ENCODE measurements around the gene CDH22. TPM values are rescaled to one million over a fixed set of nuclear protein-coding genes. Genes with fewer than 3 reads are reported as not detected.
A peak's percentile ranks its signal among the peaks of the same experiment; 100 is the strongest.

The CDH22 gene
- total and polyA plus RNA-seq, 12 donors, result 0.19 to 2.9 (median 0.97) TPM; not detected in 4

DNA sequence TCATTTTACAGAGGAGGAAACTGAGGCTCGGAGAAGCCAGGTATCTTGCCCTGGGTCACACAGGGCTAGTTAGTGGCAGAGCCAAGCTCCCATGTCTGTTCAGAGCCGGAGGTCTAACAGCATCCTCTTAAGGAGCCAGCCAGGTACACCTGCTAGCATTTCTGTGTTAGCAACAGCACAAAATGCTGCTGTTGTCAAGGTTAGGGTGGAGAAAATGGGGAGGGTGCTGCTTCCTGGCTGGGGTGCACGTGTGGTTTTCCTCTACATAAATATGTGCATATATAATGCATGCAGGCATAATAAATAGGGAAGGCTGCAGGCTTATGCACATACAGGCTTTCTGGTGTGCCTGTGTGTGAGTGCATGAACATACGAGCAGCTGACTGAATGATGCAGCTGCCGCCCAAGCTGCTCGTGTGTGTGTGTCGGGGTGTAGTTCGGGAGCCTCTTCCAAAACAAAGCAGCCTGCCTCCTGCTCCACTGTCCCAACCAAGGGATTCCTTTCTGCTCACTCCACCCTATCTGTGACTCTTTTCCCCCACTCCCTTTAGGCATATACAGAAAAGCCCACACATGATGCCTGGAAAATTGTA, 103.6 kb downstream of the CDH22 start:
- Histone ChIP-seq H3K9me3 (replicated peaks in 1 of 3) (no peaks in the 10 kb centered on the region), H3K4me1 (replicated peaks in 1 of 2) (peaks cover 14 to 21% of the 10 kb centered on the region in 2 donors), H3K4me3 (no peak overlapping the region), H3K36me3 (replicated peaks in 1 of 2) (no peaks in the 10 kb centered on the region), H3K27me3 (no peaks in the 10 kb centered on the region), H3K27ac (no peak overlapping the region)
- TF ChIP-seq, protein P1, sequence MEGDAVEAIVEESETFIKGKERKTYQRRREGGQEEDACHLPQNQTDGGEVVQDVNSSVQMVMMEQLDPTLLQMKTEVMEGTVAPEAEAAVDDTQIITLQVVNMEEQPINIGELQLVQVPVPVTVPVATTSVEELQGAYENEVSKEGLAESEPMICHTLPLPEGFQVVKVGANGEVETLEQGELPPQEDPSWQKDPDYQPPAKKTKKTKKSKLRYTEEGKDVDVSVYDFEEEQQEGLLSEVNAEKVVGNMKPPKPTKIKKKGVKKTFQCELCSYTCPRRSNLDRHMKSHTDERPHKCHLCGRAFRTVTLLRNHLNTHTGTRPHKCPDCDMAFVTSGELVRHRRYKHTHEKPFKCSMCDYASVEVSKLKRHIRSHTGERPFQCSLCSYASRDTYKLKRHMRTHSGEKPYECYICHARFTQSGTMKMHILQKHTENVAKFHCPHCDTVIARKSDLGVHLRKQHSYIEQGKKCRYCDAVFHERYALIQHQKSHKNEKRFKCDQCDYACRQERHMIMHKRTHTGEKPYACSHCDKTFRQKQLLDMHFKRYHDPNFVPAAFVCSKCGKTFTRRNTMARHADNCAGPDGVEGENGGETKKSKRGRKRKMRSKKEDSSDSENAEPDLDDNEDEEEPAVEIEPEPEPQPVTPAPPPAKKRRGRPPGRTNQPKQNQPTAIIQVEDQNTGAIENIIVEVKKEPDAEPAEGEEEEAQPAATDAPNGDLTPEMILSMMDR (IDR thresholded peaks at IDR 0.05), result no peak
- no peak for TF ChIP-seq POLR2A (IDR thresholded peaks at IDR 0.05)
- no peak for DNase-seq
- intact Hi-C loops (cut with DNase I), result no loop called here
- 53 to 66% (median 58%) methylated on average over 7 to 8 of the region's 8 CpGs for WGBS, 4 donors

DNA sequence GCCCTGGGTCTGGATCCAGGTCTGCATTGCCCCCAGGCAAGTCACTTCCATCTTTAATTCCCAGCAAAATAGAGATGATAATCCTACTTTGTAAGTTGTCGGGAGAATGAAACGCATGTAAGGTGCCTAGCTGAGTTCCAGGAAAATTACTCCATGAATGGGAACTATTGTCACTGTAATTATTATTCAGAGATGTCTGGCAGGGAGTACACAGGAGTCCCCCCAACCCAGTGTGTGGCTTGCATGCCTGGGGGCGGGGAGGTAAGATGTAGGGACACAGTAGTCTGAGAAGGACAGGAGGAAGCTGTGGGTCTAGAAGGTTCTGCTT, 104.8 kb downstream of the CDH22 start:
- Histone ChIP-seq H3K36me3 (replicated peaks in 1 of 2) (no peaks in the 10 kb centered on the region), H3K27me3 (peaks cover 4% of the 10 kb centered on the region), H3K4me1 (replicated peaks in 1 of 2) (peaks cover 14 to 21% of the 10 kb centered on the region in 2 donors), H3K4me3 (no peak overlapping the region), H3K27ac (no peak overlapping the region), H3K9me3 (replicated peaks in 1 of 3) (no peaks in the 10 kb centered on the region)
- intact Hi-C loops (cut with DNase I), result no loop called here
- no peak for TF ChIP-seq POLR2A (IDR thresholded peaks at IDR 0.05)
- TF ChIP-seq, protein P1 (IDR thresholded peaks at IDR 0.05), result no peak
- 81 to 88% (median 87%) methylated on average over 3 of the region's 3 CpGs for WGBS, 4 donors
- no peak for DNase-seq

DNA sequence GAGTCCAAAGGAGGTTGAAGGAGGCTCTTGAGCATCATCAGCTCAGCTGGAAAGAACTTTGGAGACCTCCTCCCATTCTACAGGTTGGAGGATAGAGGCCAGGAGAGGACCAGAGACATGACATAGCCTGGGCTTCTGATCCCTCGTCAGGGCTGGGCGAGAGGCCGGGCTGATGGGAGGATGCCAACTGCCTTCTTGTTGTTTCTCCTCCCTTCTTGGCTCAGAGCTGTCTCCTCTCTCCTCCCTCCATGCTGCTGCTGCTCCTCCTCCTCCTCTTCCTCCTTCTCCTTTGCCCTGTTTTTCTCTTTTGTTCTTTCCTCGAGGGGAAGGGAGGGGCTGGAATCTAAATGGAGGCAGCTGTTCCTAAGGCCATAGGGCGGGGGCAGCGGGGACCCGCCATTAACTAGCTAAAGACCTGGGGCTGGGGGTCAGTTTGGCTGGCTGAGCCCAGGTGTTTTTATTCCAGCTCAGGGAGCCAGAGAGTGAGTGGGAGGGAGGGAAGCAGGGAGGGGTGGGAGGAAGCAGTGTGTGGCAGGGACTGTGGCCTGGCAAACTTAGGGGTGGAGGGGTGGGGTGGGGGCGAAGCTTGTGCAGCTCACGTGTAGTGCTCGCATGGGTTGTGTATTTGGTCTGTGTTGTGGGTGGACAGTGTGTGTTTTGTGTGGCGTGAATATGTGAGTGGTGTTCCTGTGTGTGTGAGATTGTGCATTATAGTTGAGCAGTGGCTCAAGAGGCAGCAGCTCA, 105.4 kb downstream of the CDH22 start:
- DNase-seq, result peak; percentile 42 to 81 (median 66)
- WGBS, 4 donors, result 31 to 43% (median 41%) methylated on average over 11 of the region's 11 CpGs
- intact Hi-C loops (cut with DNase I), result no loop called here
- Histone ChIP-seq H3K9me3 (replicated peaks in 1 of 3) (no peaks in the 10 kb centered on the region), H3K4me3 (no peak overlapping the region), H3K4me1 (replicated peaks in 1 of 2) (peaks cover 14 to 21% of the 10 kb centered on the region in 2 donors), H3K27me3 (peaks cover 4% of the 10 kb centered on the region), H3K27ac (no peak overlapping the region), H3K36me3 (replicated peaks in 1 of 2) (no peaks in the 10 kb centered on the region)
- TF ChIP-seq, protein P1 (IDR thresholded peaks at IDR 0.05), result no peak
- no peak for TF ChIP-seq POLR2A (IDR thresholded peaks at IDR 0.05)

DNA sequence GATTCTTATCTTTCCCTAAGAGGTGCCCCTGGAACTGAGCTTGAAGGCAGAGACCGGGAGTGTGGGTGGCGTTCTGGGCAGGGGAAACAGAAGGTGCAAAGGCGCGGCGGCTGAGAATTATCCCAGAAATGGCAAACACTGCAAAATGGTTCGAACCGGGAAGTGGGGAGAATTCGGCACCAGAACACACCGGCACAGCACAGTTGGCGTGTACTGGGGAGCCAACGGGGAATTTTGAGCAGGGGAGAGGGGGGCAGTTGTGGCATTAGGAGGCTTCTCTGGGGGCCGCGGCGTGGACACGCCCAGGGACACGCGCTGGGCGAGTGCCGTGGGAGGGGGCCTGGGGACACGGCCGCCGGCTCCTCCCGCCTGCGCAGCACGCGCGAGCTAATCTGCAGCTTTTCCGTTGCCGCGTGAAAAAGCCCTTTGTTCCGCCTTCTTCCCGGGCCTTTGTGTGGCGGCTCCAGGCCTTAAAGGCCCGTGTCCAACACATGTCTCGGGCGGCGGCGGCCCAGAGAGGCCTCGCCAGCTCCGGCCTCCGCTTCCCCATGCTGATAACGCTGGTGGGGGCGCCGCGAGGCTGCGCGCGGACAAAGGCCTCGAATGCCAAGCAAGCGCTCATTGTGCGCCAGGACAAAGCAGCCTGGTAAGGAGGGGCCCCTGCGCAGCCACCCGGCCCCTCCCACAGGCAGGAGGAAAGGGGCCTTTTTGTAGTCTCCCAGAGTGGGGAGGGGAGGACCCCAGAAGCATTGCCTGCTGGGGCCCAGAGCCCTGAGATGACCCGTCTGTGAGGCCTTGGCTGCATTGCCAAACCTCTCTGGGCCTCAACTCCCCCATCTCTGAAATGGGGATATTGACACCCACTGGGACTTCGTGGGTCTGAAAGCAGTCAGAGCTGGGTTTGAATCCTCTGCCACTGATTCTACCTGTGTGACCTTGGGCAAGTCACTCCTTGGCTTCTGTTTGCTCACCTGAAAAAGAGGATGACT, 107.4 kb downstream of the CDH22 start:
- H3K4me3 ChIP-seq, result no peak overlapping the region
- peaks cover 4% of the 10 kb centered on the region for H3K27me3 ChIP-seq
- TF ChIP-seq POLR2A (IDR thresholded peaks at IDR 0.05), result no peak
- TF ChIP-seq, protein P1 (IDR thresholded peaks at IDR 0.05), result no peak
- H3K36me3 ChIP-seq (replicated peaks in 1 of 2), result no peaks in the 10 kb centered on the region
- H3K9me3 ChIP-seq (replicated peaks in 1 of 3), result no peaks in the 10 kb centered on the region
- DNase-seq, result no peak
- peaks cover 0 to 6% of the 10 kb centered on the region in 2 donors for H3K4me1 ChIP-seq (replicated peaks in 1 of 2)
- no peak overlapping the region for H3K27ac ChIP-seq
- WGBS, 4 donors, result 43 to 75% (median 57%) methylated on average over 40 to 55 of the region's 55 CpGs
- intact Hi-C loops (cut with DNase I), result no loop called here

Measured in adrenal gland (tissue), 12 donors.